PC-9 (cell line): ENCODE data around the gene SYT8. TPM values are rescaled to one million over a fixed set of nuclear protein-coding genes. Genes with fewer than 3 reads are reported as not detected.

Experiments
- BruUV-seq: library from RNA; stranded (reverse); fragments of 400-500 nt; replicated peaks from 2 replicates; lab custom pipeline; 2021; lab: Mats Ljungman, UMichigan
- CTCF ChIA-PET: fragments of 300-600 bp; sonication (Branson Sonifier 250); formaldehyde crosslinking; loops from one replicate; lab custom pipeline; 2022; ENCODE audit warnings: antibody characterized with exemption; lab: Charles Lee
- POLR2A ChIA-PET: fragments of 300-600 bp; sonication (Branson Sonifier 250); formaldehyde crosslinking; loops from one replicate; lab custom pipeline; 2022; ENCODE audit warnings: antibody characterized with exemption; ENCODE audit not compliant: unreplicated experiment; lab: Charles Lee
- DNase-seq, 2 experiments: peaks; one replicate each; pipeline versions ENCODE4 v3.0.0 to v3.0.0-alpha.2; 2015 to 2022; ENCODE audit warnings: mixed read lengths in 1 of 2
- H2AFZ ChIP-seq: fragments of 200-600 bp; sonication (generic); 2 replicates; pipeline ENCODE4 v1.8.1; 2017; ENCODE audit warnings: antibody characterized with exemption
- H3F3A ChIP-seq: fragments of 200-600 bp; sonication (generic); 2 replicates; pipeline ENCODE4 v1.8.1; 2017; ENCODE audit warnings: antibody characterized with exemption, mild to moderate bottlenecking, low read depth; ENCODE audit not compliant: insufficient read depth
- H3K27ac ChIP-seq: fragments of 200-600 bp; sonication (generic); 2 replicates; pipeline ENCODE4 v1.6.1; 2016; ENCODE audit warnings: mixed run types
- H3K27me3 ChIP-seq: fragments of 200-600 bp; sonication (generic); 2 replicates; pipeline ENCODE4 v1.6.1; 2016; ENCODE audit warnings: low read depth, mixed run types; ENCODE audit not compliant: insufficient read depth
- H3K36me3 ChIP-seq: fragments of 200-600 bp; sonication (generic); 2 replicates; pipeline ENCODE4 v1.6.1; 2016; ENCODE audit warnings: low read depth, mixed run types
- H3K4me1 ChIP-seq: fragments of 200-600 bp; sonication (generic); replicated peaks from 2 replicates; pipeline ENCODE4 v1.6.1; 2016; ENCODE audit warnings: mixed run types; ENCODE audit not compliant: insufficient read depth
- H3K4me2 ChIP-seq: fragments of 200-600 bp; sonication (generic); 2 replicates; pipeline ENCODE4 v1.6.1; 2017; ENCODE audit warnings: mixed run types
- H3K4me3 ChIP-seq: fragments of 200-600 bp; sonication (generic); 2 replicates; pipeline ENCODE4 v1.6.1; 2016; ENCODE audit warnings: mixed run types
- H3K79me2 ChIP-seq: fragments of 200-600 bp; sonication (generic); 2 replicates; pipeline ENCODE4 v1.6.1; 2017; ENCODE audit warnings: low read depth, mixed run types
- H3K9me2 ChIP-seq: fragments of 200-600 bp; sonication (generic); 2 replicates; pipeline ENCODE4 v1.8.1; 2017; ENCODE audit warnings: mild to moderate bottlenecking; ENCODE audit not compliant: insufficient read depth
- H3K9me3 ChIP-seq: fragments of 200-600 bp; sonication (generic); 2 replicates; pipeline ENCODE4 v1.8.1; 2016; ENCODE audit warnings: low read depth; ENCODE audit not compliant: insufficient read depth
- H4K20me1 ChIP-seq: fragments of 200-600 bp; sonication (generic); 2 replicates; pipeline ENCODE4 v1.8.1; 2017; ENCODE audit not compliant: insufficient read depth
- EZH2 ChIP-seq: fragments of 200-600 bp; sonication (generic); IDR thresholded peaks from 2 replicates; pipeline ENCODE4 v1.8.0; 2017; ENCODE audit warnings: antibody characterized with exemption, low read depth
- intact Hi-C: fragments of 100-400 bp; cut with micrococcal nuclease; formaldehyde crosslinking; loops from one replicate; pipeline ENCODE4 v1.10.0; 2022; ENCODE audit not compliant: unreplicated experiment
- total RNA-seq: library from RNA; stranded (reverse); gene quantifications from 2 replicates; pipeline ENCODE4 v1.2.3, GENCODE V29; 2021
- TF ChIP-seq, protein P1 (sequence below): fragments of 200-600 bp; sonication (generic); conservative IDR thresholded peaks from 2 replicates; pipeline ENCODE4 v1.6.1; 2017; ENCODE audit warnings: mixed run types, antibody characterized with exemption, mild to moderate bottlenecking, moderate library complexity

Gene SYT8
- total RNA-seq, 1 experiment from 2014 or later, result 8.9 TPM

DNA sequence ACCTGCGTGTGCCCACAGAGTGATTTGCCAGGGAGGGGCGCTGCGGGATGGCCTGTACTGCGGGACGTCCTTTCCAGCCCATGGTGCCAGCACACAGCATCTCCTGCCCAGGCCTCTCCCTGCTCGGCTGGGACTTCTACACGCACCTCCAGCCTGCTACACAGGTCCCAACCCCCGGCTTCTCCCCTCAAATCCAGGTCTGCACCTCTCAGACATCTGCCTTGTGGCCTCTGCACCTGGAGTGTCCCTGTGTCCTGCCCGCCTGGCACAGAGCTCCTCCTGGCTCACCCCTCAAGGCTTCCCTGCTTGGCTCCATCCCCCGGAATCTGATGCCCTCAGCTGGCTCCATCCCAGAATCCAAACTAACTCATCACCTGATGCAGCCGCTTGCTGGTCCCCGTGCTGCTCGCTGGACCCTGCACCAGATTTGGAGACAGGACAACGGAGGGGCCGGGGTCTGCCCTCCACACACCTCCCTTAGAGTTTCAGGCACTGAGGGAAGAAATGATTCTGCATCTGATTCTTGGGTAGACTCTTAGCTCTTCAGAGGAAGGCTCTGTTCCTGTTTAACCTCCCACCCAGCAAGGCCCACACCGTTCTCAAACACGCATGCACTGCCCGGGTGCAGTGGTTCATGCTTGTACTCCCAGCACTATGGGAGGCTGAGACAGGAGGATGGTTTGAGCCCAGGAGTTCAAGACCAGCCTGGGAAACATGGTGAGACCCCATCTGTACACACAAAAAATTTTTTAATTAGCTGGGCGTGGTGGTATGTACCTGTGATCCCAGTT is 14.0 kb downstream of the SYT8 start:
- H3F3A ChIP-seq, result no peaks in the 10 kb centered on the region
- H3K4me1 ChIP-seq, result no peaks in the 10 kb centered on the region; the same call in 1 of the 2 replicates
- TF ChIP-seq, protein P1, sequence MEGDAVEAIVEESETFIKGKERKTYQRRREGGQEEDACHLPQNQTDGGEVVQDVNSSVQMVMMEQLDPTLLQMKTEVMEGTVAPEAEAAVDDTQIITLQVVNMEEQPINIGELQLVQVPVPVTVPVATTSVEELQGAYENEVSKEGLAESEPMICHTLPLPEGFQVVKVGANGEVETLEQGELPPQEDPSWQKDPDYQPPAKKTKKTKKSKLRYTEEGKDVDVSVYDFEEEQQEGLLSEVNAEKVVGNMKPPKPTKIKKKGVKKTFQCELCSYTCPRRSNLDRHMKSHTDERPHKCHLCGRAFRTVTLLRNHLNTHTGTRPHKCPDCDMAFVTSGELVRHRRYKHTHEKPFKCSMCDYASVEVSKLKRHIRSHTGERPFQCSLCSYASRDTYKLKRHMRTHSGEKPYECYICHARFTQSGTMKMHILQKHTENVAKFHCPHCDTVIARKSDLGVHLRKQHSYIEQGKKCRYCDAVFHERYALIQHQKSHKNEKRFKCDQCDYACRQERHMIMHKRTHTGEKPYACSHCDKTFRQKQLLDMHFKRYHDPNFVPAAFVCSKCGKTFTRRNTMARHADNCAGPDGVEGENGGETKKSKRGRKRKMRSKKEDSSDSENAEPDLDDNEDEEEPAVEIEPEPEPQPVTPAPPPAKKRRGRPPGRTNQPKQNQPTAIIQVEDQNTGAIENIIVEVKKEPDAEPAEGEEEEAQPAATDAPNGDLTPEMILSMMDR, result no peak
- no peak for TF ChIP-seq EZH2
- H3K4me3 ChIP-seq, result no peak overlapping the region
- H3K27ac ChIP-seq, result no peak overlapping the region
- intact Hi-C loops, result no loop called here
- no peak overlapping the region for H2AFZ ChIP-seq
- no peaks in the 10 kb centered on the region for H3K27me3 ChIP-seq
- H3K4me2 ChIP-seq, result no peak overlapping the region
- ChIA-PET POLR2A (interaction anchor here (0.6 kb wide), 1 partner anchor 97 kb away, joined by 3 read pairs; no protein-coding TSS in a partner anchor), CTCF (interaction anchor here (0.6 kb wide), 1 partner anchor 152 kb away, joined by 4 read pairs; the partner anchor contains the start of gene KRTAP5-6)
- BruUV-seq, result no TSS peak
- H4K20me1 ChIP-seq, result no peaks in the 10 kb centered on the region
- no peaks in the 10 kb centered on the region for H3K9me3 ChIP-seq
- no peaks in the 10 kb centered on the region for H3K36me3 ChIP-seq
- no peak for DNase-seq
- no peaks in the 10 kb centered on the region for H3K79me2 ChIP-seq
- H3K9me2 ChIP-seq, result no peaks in the 10 kb centered on the region

DNA sequence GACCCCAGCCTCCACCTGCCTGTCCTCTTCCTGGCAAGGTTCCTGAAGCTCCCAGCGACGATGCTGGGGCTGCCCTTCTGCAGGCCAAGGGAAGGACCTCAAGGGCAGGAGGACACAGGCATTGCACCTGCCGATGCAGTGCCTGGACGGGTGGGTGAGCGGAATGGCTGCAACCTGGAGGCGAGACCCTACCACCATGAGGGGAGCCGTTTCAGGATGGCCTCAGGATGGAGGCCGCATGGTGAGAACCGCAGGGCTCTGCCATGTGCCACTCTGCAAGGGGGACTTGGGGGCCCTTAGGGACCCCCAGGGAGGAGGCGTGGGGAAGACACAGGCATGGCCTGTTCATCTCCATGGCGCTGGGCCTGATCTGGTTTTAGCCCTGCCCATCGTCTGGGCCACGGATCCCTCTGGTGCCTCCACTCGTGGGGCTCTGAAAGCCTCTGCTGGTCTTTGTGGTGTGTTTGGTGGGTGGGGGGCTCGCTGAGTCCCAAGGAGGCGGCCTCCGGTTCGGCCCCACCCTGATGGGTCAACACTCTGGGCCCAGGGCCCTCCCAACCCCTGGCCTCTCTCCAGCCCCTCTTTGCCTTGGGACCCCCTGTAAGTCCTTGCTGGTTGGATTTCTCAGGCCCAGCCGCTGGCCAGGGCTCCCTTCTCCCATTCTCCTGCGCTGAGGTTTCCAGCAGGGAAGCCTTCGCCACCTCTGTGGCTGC is 16.8 kb downstream of the SYT8 start:
- H3K4me3 ChIP-seq, result no peak overlapping the region
- H3F3A ChIP-seq, result no peaks in the 10 kb centered on the region
- H2AFZ ChIP-seq, result no peak overlapping the region
- no TSS peak for BruUV-seq
- H4K20me1 ChIP-seq, result no peaks in the 10 kb centered on the region
- no peaks in the 10 kb centered on the region for H3K4me1 ChIP-seq
- H3K79me2 ChIP-seq, result no peaks in the 10 kb centered on the region
- no peaks in the 10 kb centered on the region for H3K9me3 ChIP-seq
- no peak for TF ChIP-seq EZH2
- TF ChIP-seq, protein P1, result no peak
- no peaks in the 10 kb centered on the region for H3K27me3 ChIP-seq
- H3K9me2 ChIP-seq, result no peaks in the 10 kb centered on the region
- intact Hi-C loops, result no loop called here
- no peak overlapping the region for H3K4me2 ChIP-seq
- ChIA-PET POLR2A (no interaction called here), CTCF (no interaction called here)
- no peaks in the 10 kb centered on the region for H3K36me3 ChIP-seq
- no peak for DNase-seq
- H3K27ac ChIP-seq, result no peak overlapping the region

- H3K4me1 ChIP-seq, result no peaks in the 10 kb centered on the region
- H3K9me3 ChIP-seq, result no peaks in the 10 kb centered on the region
- H3K27me3 ChIP-seq, result no peaks in the 10 kb centered on the region
- no peak overlapping the region for H3K4me3 ChIP-seq
- no peaks in the 10 kb centered on the region for H3F3A ChIP-seq
- no TSS peak for BruUV-seq
- no peak overlapping the region for H3K4me2 ChIP-seq
- no peaks in the 10 kb centered on the region for H4K20me1 ChIP-seq
- DNase-seq, result no peak
- no peaks in the 10 kb centered on the region for H3K9me2 ChIP-seq
- ChIA-PET POLR2A (no interaction called here), CTCF (no interaction called here)
- no peaks in the 10 kb centered on the region for H3K79me2 ChIP-seq
- H3K36me3 ChIP-seq, result no peaks in the 10 kb centered on the region
- no peak for TF ChIP-seq EZH2
- TF ChIP-seq, protein P1, result no peak
- H3K27ac ChIP-seq, result no peak overlapping the region
- no peak overlapping the region for H2AFZ ChIP-seq
- intact Hi-C loops, result no loop called here
These were observed 17.6 kb downstream of the SYT8 start for GRCh38 chr11:1852271-1852876.
